Osteoblast (primary cell): ENCODE measurements around the gene PRKCE. TPM values are rescaled to one million over a fixed set of nuclear protein-coding genes. Genes with fewer than 3 reads are reported as not detected.

ENCODE experiments used
- DNase-seq: peaks from one replicate; pipeline ENCODE4 v3.0.0; 2011; ENCODE audit warnings: low spot score, mixed read lengths; ENCODE audit not compliant: insufficient read length; ENCODE audit errors: missing footprints
- H2AFZ ChIP-seq: 2 replicates; pipeline ENCODE4 v1.6.0; 2011; ENCODE audit warnings: mild to moderate bottlenecking, low read length
- H3K27ac ChIP-seq: 2 replicates; pipeline ENCODE4 v1.5.1; 2011; ENCODE audit warnings: mild to moderate bottlenecking, low read depth, low read length, moderate library complexity
- H3K27me3 ChIP-seq: 2 replicates; pipeline ENCODE4 v1.6.0; 2012; ENCODE audit warnings: mild to moderate bottlenecking, control low read depth, inconsistent platforms, low read length, moderate library complexity; ENCODE audit not compliant: insufficient read depth
- H3K36me3 ChIP-seq: 2 replicates; pipeline ENCODE4 v1.5.1; 2011; ENCODE audit warnings: mild to moderate bottlenecking, low read length, control low read depth, moderate library complexity; ENCODE audit not compliant: insufficient read depth
- H3K4me1 ChIP-seq: 2 replicates; pipeline ENCODE4 v1.5.1; 2011; ENCODE audit warnings: mild to moderate bottlenecking, low read length, control low read depth, moderate library complexity; ENCODE audit not compliant: insufficient read depth
- H3K4me2 ChIP-seq: 2 replicates; pipeline ENCODE4 v1.6.0; 2011; ENCODE audit warnings: mild to moderate bottlenecking, low read length; ENCODE audit not compliant: insufficient read depth
- H3K4me3 ChIP-seq: fragments of 200-600 bp; sonication (generic); 3 replicates; pipeline ENCODE4 v1.5.1; 2012; ENCODE audit warnings: mild to moderate bottlenecking, low read length, inconsistent platforms; ENCODE audit not compliant: insufficient read depth
- H3K79me2 ChIP-seq: 2 replicates; pipeline ENCODE4 v1.6.0; 2012; ENCODE audit warnings: mild to moderate bottlenecking, low read length, control low read depth, inconsistent platforms; ENCODE audit not compliant: insufficient read depth
- H3K9me3 ChIP-seq: 2 replicates; pipeline ENCODE4 v1.5.1; 2011; ENCODE audit warnings: low read depth, low read length, control low read depth
- H4K20me1 ChIP-seq: 2 replicates; pipeline ENCODE4 v1.6.0; 2012; ENCODE audit warnings: mild to moderate bottlenecking, low read length, control low read depth; ENCODE audit not compliant: insufficient read depth
- CTCF ChIP-seq: IDR thresholded peaks from 2 replicates; pipeline ENCODE4 v1.5.1; 2011; ENCODE audit warnings: mild to moderate bottlenecking, low read depth, low read length, moderate library complexity; ENCODE audit errors: extremely low read depth
- total RNA-seq: library from RNA; depleted of rRNA; stranded (reverse); fragments of >200 nt; gene quantifications from 2 replicates; pipeline ENCODE4 v1.2.3, GENCODE V29; 2012

The PRKCE gene
- total RNA-seq, 1 donor, result 22.1 TPM

- H3K4me3 ChIP-seq, result no peak overlapping the region
- H3K27ac ChIP-seq, result no peak overlapping the region
- H3K79me2 ChIP-seq, result peaks cover 9% of the 10 kb centered on the region
- no peak for DNase-seq
- no peak overlapping the region for H2AFZ ChIP-seq
- no peak for TF ChIP-seq CTCF
- no peaks in the 10 kb centered on the region for H3K36me3 ChIP-seq
- peaks cover 8% of the 10 kb centered on the region for H4K20me1 ChIP-seq
- peaks cover 18% of the 10 kb centered on the region for H3K4me1 ChIP-seq
- no peaks in the 10 kb centered on the region for H3K9me3 ChIP-seq
- H3K27me3 ChIP-seq, result no peaks in the 10 kb centered on the region
- no peak overlapping the region for H3K4me2 ChIP-seq
These were observed 45.7 kb downstream of the PRKCE start for GRCh38 chr2:45697190-45697589.

GRCh38 chr2:45698554-45698953 is 47.1 kb downstream of the PRKCE start:
- H3K4me2 ChIP-seq, result peak overlapping the region; percentile 53
- no peak for DNase-seq

GRCh38 chr2:45699032-45699658 is 47.7 kb downstream of the PRKCE start:
- DNase-seq, result peak; percentile 90
- H3K4me3 ChIP-seq, result no peak overlapping the region
- H4K20me1 ChIP-seq, result peaks cover 8% of the 10 kb centered on the region
- peak overlapping the region; percentile 61 for H3K27ac ChIP-seq
- H3K4me1 ChIP-seq, result peaks cover 18% of the 10 kb centered on the region
- TF ChIP-seq CTCF, result no peak
- H3K4me2 ChIP-seq, result peak overlapping the region; percentile 53
- H3K79me2 ChIP-seq, result peaks cover 6% of the 10 kb centered on the region
- no peaks in the 10 kb centered on the region for H3K27me3 ChIP-seq
- H2AFZ ChIP-seq, result peak overlapping the region; percentile 71
- no peaks in the 10 kb centered on the region for H3K36me3 ChIP-seq
- H3K9me3 ChIP-seq, result no peaks in the 10 kb centered on the region

More at GRCh38 chr2:45698554-45698953, 47.1 kb downstream of the PRKCE start:
- Histone ChIP-seq H3K4me3 (no peak overlapping the region), H3K79me2 (peaks cover 6% of the 10 kb centered on the region), H2AFZ (peak overlapping the region; percentile 53), H3K27me3 (no peaks in the 10 kb centered on the region), H3K4me1 (peaks cover 18% of the 10 kb centered on the region), H3K27ac (peak overlapping the region; percentile 61), H3K9me3 (no peaks in the 10 kb centered on the region), H4K20me1 (peaks cover 8% of the 10 kb centered on the region), H3K36me3 (no peaks in the 10 kb centered on the region)
- no peak for TF ChIP-seq CTCF

GRCh38 chr2:45700407-45701013 is 49.0 kb downstream of the PRKCE start:
- H3K4me1 ChIP-seq, result peaks cover 16% of the 10 kb centered on the region
- peaks cover 3% of the 10 kb centered on the region for H4K20me1 ChIP-seq
- H2AFZ ChIP-seq, result no peak overlapping the region
- H3K9me3 ChIP-seq, result no peaks in the 10 kb centered on the region
- H3K27ac ChIP-seq, result no peak overlapping the region
- DNase-seq, result no peak
- H3K36me3 ChIP-seq, result no peaks in the 10 kb centered on the region
- H3K4me3 ChIP-seq, result no peak overlapping the region
- no peak overlapping the region for H3K4me2 ChIP-seq
- TF ChIP-seq CTCF, result no peak
- no peaks in the 10 kb centered on the region for H3K27me3 ChIP-seq
- H3K79me2 ChIP-seq, result peaks cover 4% of the 10 kb centered on the region
